NB4 (cell line): ENCODE measurements around the gene ADAMTS16.

Source experiments
- CTCF ChIP-seq: IDR thresholded peaks from one replicate; pipeline ENCODE4 v1.5.1; 2012; ENCODE audit warnings: low read depth, low read length
- MAX ChIP-seq: IDR thresholded peaks from 2 replicates; pipeline ENCODE4 v1.6.1; 2011; ENCODE audit warnings: low read depth, low read length
- POLR2A ChIP-seq: IDR thresholded peaks from 2 replicates; pipeline ENCODE4 v1.6.1; 2011; ENCODE audit warnings: mild to moderate bottlenecking; ENCODE audit not compliant: insufficient read length; ENCODE audit errors: extremely low read depth

GRCh38 chr5:5231576-5231975, 91.4 kb downstream of the ADAMTS16 start:
- TF ChIP-seq CTCF: no peak
- TF ChIP-seq POLR2A: no peak
- no peak for TF ChIP-seq MAX
